GM23338 (cell line): ENCODE results near the gene DTWD1.
A peak's percentile ranks its signal among the peaks of the same experiment; 100 is the strongest.

Experiments
- CREB1 ChIP-seq: fragments of 250-450 bp; sonication (Bioruptor Pico); IDR thresholded peaks from 2 replicates; pipeline ENCODE4 v1.5.0; 2020; ENCODE audit warnings: low read depth, mild to moderate bottlenecking, moderate library complexity
- EZH2 ChIP-seq: fragments of 200-600 bp; sonication (generic); IDR thresholded peaks from one replicate; pipeline ENCODE4 v1.8.0; 2017; ENCODE audit warnings: antibody characterized with exemption, mild to moderate bottlenecking, low read depth; ENCODE audit not compliant: unreplicated experiment
- EZH2phosphoT487 ChIP-seq: fragments of 200-600 bp; sonication (generic); IDR thresholded peaks from one replicate; pipeline ENCODE4 v1.8.1; 2018; ENCODE audit warnings: antibody characterized with exemption; ENCODE audit not compliant: unreplicated experiment
- JUNB ChIP-seq: IDR thresholded peaks from one replicate; pipeline ENCODE4 v1.6.1; 2016; ENCODE audit warnings: antibody characterized with exemption; ENCODE audit not compliant: unreplicated experiment
- POLR2AphosphoS5 ChIP-seq: IDR thresholded peaks from 2 replicates; pipeline ENCODE4 v1.6.1; 2016; ENCODE audit warnings: antibody characterized with exemption, low read depth
- TF ChIP-seq, protein P1 (sequence below), 2 experiments: fragments of 200-600 bp in 1 of 2; sonication (generic) in 1 of 2; conservative IDR thresholded peaks; 2 replicates each; pipeline versions ENCODE4 v1.5.1 to v1.6.1; 2016 to 2017; ENCODE audit warnings: antibody characterized with exemption in 2 of 2, low read depth in 2 of 2, mild to moderate bottlenecking in 2 of 2, moderate library complexity in 1 of 2
- TF ChIP-seq, protein P2 (sequence below): IDR thresholded peaks from one replicate; pipeline ENCODE4 v1.6.1; 2018; ENCODE audit warnings: antibody characterized with exemption; ENCODE audit not compliant: unreplicated experiment

DNA sequence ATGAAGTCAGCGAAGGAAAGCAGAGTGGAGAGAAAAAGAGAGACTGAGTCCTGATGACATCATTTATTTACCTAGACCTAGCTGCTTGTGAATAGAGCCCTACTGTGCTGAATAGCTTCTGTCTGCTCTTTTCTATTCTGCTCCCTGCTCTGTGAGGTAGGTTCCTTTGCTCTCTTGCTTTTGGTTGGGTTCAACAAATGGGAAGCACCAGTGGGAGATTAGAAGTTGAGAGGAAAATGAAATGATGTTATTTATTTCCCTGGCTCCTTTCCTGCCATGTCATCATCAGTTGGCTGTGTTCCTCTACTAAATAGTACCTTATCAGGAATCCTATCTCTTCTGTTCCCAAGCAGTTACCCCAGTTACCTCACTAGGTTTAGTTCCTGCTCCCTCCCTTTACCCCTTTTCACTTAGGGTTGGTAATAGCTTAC is 23.5 kb downstream of the DTWD1 start:
- no peak for TF ChIP-seq EZH2
- TF ChIP-seq, protein P1, sequence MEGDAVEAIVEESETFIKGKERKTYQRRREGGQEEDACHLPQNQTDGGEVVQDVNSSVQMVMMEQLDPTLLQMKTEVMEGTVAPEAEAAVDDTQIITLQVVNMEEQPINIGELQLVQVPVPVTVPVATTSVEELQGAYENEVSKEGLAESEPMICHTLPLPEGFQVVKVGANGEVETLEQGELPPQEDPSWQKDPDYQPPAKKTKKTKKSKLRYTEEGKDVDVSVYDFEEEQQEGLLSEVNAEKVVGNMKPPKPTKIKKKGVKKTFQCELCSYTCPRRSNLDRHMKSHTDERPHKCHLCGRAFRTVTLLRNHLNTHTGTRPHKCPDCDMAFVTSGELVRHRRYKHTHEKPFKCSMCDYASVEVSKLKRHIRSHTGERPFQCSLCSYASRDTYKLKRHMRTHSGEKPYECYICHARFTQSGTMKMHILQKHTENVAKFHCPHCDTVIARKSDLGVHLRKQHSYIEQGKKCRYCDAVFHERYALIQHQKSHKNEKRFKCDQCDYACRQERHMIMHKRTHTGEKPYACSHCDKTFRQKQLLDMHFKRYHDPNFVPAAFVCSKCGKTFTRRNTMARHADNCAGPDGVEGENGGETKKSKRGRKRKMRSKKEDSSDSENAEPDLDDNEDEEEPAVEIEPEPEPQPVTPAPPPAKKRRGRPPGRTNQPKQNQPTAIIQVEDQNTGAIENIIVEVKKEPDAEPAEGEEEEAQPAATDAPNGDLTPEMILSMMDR (conservative IDR thresholded peaks at IDR 0.05; ENCODE audit: low read depth in 2 of 2) = no peak
- no peak for TF ChIP-seq POLR2AphosphoS5
- no peak for TF ChIP-seq JUNB
- TF ChIP-seq EZH2phosphoT487 = no peak
- TF ChIP-seq, protein P2, sequence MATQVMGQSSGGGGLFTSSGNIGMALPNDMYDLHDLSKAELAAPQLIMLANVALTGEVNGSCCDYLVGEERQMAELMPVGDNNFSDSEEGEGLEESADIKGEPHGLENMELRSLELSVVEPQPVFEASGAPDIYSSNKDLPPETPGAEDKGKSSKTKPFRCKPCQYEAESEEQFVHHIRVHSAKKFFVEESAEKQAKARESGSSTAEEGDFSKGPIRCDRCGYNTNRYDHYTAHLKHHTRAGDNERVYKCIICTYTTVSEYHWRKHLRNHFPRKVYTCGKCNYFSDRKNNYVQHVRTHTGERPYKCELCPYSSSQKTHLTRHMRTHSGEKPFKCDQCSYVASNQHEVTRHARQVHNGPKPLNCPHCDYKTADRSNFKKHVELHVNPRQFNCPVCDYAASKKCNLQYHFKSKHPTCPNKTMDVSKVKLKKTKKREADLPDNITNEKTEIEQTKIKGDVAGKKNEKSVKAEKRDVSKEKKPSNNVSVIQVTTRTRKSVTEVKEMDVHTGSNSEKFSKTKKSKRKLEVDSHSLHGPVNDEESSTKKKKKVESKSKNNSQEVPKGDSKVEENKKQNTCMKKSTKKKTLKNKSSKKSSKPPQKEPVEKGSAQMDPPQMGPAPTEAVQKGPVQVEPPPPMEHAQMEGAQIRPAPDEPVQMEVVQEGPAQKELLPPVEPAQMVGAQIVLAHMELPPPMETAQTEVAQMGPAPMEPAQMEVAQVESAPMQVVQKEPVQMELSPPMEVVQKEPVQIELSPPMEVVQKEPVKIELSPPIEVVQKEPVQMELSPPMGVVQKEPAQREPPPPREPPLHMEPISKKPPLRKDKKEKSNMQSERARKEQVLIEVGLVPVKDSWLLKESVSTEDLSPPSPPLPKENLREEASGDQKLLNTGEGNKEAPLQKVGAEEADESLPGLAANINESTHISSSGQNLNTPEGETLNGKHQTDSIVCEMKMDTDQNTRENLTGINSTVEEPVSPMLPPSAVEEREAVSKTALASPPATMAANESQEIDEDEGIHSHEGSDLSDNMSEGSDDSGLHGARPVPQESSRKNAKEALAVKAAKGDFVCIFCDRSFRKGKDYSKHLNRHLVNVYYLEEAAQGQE = no peak
- peak; percentile 53; the same call in 1 of the 2 replicates for TF ChIP-seq CREB1
